HG03521 (cell line): Measurements from ENCODE around the gene ARFGAP2.
"Not testable (repeated sequence)": the region's sequence is repeated elsewhere in the genome, so short reads cannot be mapped to it uniquely, and the experiment has no call there.

Source experiments
- ATAC-seq: cut with Tn5 transposase; IDR thresholded peaks from one replicate; pipeline ENCODE4 v1.9.1; 2021; ENCODE audit warnings: mild to moderate bottlenecking, moderate library complexity; ENCODE audit not compliant: unreplicated experiment

ARFGAP2 gene

DNA sequence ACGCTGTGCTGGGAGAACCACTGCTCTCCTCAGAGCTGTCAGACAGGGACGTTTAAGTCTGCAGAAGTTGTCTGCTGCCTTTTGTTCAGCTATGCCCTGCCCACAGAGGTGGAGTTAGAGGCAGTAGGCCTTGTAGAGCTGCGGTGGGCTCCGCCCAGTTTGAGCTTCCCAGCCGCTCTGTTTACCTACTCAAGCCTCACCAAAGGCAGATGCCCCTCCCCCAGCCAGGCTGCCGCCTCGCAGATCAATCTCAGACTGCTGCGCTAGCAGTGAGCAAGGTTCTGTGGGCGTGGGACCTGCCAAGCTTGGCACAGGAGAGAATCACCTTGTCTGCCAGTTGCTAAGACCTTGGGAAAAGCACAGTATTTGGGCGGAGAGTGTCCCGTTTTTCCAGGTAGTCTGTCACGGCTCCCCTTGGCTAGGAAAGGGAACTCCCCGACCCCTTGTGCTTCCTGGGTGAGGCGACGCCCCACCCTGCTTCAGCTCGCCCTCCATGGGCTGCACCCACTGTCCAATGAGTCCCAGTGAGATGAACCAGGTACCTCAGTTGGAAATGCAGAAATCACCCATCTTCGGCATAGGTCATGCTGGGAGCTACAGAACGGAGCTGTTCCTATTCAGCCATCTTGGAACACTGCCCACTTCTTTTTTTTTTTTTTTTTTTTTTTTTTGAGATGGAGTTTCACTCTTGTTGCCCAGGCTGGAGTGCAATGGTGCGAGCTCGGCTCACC lies 57.6 kb downstream of the ARFGAP2 start:
- ATAC-seq: not testable (repeated sequence)
